ENCODE measurements around the gene SLC22A5. TPM values are rescaled to one million over a fixed set of nuclear protein-coding genes. Genes with fewer than 3 reads are reported as not detected.

Gene SLC22A5
- total RNA-seq, 1 donor from 2014 or later = 11.9 TPM

DNA sequence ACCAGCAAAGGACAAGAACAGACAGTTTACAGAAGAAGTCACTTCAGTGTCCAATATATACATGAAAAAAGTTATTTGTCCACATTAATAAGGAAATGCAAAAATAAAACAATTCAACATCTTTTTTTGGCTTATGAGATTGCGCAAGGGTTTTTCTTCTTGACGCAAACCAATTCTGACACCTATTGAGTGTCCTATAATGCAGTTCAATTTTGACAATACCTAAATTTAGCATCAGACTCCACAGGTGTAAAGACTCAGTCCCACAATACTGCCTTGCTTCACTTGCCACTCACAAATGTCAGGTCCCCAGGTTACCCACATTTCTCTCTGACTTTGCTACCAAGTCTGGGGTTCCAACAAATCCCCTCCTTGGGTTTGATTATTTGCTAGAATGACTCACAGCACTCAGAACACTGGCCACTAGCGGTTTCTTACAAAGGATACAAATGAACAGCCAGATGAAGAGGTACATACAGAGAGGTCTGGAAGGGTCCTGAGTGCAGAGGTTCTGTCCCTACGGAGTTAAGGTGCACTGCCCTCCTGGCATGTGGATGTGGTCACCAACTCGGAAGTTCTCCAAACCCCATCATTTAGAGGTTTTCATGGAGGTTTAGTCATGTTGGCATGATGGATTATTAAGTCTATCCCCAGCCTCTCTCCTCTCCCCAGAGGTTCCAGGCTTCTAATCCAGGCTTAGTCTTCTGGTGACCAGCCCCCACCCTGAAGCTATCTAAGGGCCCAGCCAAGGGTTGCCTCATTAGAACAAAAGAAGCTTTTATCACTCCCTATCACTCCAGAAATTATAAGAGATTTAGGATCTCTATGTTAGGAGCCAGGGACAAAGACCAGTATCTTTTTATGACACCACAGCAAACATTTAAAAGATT, 27.0 kb upstream of the SLC22A5 start:
- TF ChIP-seq, protein P1, sequence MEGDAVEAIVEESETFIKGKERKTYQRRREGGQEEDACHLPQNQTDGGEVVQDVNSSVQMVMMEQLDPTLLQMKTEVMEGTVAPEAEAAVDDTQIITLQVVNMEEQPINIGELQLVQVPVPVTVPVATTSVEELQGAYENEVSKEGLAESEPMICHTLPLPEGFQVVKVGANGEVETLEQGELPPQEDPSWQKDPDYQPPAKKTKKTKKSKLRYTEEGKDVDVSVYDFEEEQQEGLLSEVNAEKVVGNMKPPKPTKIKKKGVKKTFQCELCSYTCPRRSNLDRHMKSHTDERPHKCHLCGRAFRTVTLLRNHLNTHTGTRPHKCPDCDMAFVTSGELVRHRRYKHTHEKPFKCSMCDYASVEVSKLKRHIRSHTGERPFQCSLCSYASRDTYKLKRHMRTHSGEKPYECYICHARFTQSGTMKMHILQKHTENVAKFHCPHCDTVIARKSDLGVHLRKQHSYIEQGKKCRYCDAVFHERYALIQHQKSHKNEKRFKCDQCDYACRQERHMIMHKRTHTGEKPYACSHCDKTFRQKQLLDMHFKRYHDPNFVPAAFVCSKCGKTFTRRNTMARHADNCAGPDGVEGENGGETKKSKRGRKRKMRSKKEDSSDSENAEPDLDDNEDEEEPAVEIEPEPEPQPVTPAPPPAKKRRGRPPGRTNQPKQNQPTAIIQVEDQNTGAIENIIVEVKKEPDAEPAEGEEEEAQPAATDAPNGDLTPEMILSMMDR (IDR thresholded peaks at IDR 0.05) = no peak
- H3K36me3 ChIP-seq = no peaks in the 10 kb centered on the region
- H3K4me1 ChIP-seq = no peaks in the 10 kb centered on the region
- no peak overlapping the region for H3K27ac ChIP-seq
- H3K9me3 ChIP-seq = no peaks in the 10 kb centered on the region
- no peak overlapping the region for H3K4me3 ChIP-seq
- intact Hi-C loops (cut with DNase I) = no loop called here
- DNase-seq (ENCODE audit: low spot score in 2 of 2) = no peak
- no peaks in the 10 kb centered on the region for H3K27me3 ChIP-seq

DNA sequence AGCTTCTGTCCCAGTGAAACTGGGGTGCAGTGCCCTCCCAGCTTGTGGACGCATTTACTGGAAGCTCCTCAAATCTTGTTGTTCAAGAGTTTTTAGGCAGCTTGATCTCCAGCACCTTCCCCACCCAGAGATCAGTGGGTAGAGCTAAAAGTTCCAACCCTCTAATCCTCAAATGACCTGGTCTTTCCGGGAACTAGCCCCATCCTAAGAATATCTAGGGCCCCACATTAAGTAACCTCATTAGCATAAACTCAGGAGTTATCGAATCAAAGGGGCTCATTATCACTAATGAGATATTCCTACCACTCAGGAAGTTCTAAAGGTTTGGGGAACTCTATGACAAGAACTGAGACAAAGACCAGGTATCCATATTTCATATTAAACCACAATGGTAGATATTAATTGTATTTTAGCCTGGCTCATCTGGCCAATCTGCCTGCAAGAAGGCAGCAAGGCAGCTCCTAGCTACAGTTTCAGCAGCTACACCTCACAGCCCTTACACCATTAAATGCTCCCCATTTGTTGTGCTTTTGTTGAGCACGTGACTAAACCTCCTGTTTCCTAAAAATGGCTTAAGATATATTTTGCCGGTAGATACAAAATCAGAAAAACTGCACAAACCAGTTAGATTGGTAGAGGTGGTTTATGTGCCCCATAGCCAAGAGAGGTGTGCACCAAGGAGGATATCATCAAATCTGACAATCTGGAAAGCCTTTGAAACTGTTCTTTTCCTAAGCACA, 24.6 kb upstream of the SLC22A5 start:
- intact Hi-C loops (cut with DNase I) = no loop called here
- no peaks in the 10 kb centered on the region for H3K9me3 ChIP-seq
- DNase-seq (ENCODE audit: low spot score in 2 of 2) = no peak
- H3K4me3 ChIP-seq = no peak overlapping the region
- H3K27ac ChIP-seq = no peak overlapping the region
- peaks cover 12 to 15% of the 10 kb centered on the region in 2 donors for H3K36me3 ChIP-seq
- TF ChIP-seq, protein P1 (IDR thresholded peaks at IDR 0.05) = no peak
- H3K27me3 ChIP-seq = no peaks in the 10 kb centered on the region
- H3K4me1 ChIP-seq = no peaks in the 10 kb centered on the region

DNA sequence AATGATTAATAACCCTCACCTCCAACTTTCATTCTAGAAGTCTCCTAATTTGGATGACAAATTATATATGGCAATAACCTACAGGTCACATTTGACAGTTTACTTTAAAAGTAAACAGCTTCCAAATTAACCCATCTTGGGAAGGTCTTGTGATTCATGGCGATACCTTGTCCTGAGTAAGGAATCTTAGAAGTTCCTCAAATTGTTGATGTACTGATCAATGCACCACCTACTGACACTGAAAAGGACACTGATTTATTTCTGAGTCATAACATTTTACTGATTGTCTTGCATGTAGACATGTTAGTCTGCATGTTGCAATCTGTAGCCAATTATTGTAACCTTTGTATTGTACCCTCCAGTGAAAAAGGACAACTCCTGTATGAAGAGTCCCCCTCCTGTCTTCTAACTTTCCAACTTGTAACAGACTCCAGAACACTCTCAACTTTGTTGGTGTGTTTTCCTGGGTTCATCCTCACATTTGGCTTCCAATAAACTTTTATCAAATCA, 16.0 kb upstream of the SLC22A5 start:
- H3K27me3 ChIP-seq = no peaks in the 10 kb centered on the region
- no peak for DNase-seq (ENCODE audit: low spot score in 2 of 2)
- TF ChIP-seq, protein P1 (IDR thresholded peaks at IDR 0.05) = no peak
- H3K4me1 ChIP-seq = no peaks in the 10 kb centered on the region
- H3K9me3 ChIP-seq = no peaks in the 10 kb centered on the region
- intact Hi-C loops (cut with DNase I) = no loop called here
- no peak overlapping the region for H3K4me3 ChIP-seq
- peaks cover 11 to 16% of the 10 kb centered on the region in 2 donors for H3K36me3 ChIP-seq
- no peak overlapping the region for H3K27ac ChIP-seq

DNA sequence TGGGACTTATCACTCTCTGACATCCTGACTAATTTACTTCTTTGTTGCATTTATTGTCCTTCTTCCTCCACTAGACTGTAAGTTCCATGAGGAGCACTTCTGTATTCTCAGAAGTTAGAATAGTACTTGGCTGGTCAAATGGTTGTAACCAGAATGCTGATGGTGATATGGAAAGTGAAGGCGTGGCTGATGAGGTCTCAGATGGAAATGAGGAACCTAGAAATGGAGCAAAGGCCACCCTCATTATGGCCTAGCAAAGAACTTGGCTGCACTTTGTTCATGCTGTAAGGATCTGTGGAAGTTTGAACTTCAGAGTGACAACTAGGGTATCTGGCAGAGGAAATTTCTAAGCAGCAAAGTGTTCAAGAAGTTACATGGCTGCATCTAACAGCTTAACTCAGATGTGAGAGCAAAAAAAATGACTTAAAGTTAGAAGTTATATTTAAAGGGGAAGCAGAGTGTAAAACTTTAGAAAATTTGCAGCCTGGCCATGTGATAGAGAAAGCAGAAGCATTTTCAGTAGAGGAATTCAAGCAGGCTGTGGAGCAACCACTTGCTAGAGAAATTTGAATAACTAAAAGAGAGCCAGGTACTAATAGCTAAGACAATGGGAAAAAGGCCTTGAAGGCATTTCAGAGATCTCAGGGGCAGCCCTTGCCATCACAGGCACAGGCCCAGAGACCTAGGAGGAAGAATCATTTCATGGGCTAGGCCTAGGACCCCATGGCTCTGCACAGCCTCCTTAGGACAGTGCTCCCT, 14.9 kb upstream of the SLC22A5 start:
- no peak for DNase-seq (ENCODE audit: low spot score in 2 of 2)
- no peaks in the 10 kb centered on the region for H3K9me3 ChIP-seq
- TF ChIP-seq, protein P1 (IDR thresholded peaks at IDR 0.05) = no peak
- no peaks in the 10 kb centered on the region for H3K27me3 ChIP-seq
- no peak overlapping the region for H3K4me3 ChIP-seq
- intact Hi-C loops (cut with DNase I) = no loop called here
- H3K36me3 ChIP-seq = peaks cover 1 to 6% of the 10 kb centered on the region in 2 donors
- no peak overlapping the region for H3K27ac ChIP-seq
- H3K4me1 ChIP-seq = no peaks in the 10 kb centered on the region

DNA sequence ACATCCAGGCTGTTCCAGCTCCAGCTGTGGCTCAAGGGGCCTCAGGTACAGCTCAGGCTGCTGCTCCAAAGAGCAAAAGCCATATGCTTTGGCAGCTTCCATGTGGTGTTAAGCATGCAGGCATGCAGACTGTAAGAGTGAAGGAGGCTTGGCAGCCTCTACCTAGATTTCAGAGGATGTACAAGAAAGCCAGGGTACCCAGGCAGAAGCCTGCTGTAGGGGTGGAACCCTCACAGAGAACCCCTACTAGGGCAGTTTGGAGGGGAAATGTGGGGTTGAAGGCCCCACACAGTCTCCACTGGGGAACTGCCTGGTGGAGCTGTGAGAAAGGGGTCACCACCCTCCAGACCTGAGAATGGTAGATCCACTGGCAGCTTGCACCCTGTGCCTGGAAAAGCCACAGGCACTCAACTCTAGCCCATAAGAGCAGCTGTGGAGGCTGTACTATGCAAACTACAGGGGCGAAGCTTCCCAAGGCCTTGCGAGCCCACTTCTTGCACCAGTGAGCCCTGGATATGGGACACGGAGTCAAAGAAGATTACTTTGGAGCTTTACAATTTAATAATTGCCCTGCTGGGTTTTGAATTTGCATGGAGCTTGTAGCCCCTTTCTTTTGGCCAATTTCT, 14.3 kb upstream of the SLC22A5 start:
- H3K4me1 ChIP-seq = no peaks in the 10 kb centered on the region
- intact Hi-C loops (cut with DNase I) = no loop called here
- no peaks in the 10 kb centered on the region for H3K36me3 ChIP-seq
- TF ChIP-seq, protein P1 (IDR thresholded peaks at IDR 0.05) = no peak
- DNase-seq (ENCODE audit: low spot score in 2 of 2) = no peak
- no peaks in the 10 kb centered on the region for H3K9me3 ChIP-seq
- no peak overlapping the region for H3K4me3 ChIP-seq
- H3K27ac ChIP-seq = no peak overlapping the region
- no peaks in the 10 kb centered on the region for H3K27me3 ChIP-seq
